PC-3 (cell line): ENCODE data around the gene SMPD3.

Experiments used
- EZH2 ChIP-seq: fragments of 300-600 bp; sonication (generic); IDR thresholded peaks from one replicate; pipeline ENCODE4 v1.6.1; 2017; ENCODE audit warnings: antibody characterized with exemption, mild to moderate bottlenecking, low read length; ENCODE audit not compliant: unreplicated experiment
- EZH2phosphoT487 ChIP-seq: fragments of 300-600 bp; sonication (generic); IDR thresholded peaks from 2 replicates; pipeline ENCODE4 v1.6.1; 2018; ENCODE audit warnings: mild to moderate bottlenecking, antibody characterized with exemption, low read length, borderline replicate concordance
- TF ChIP-seq, protein P1 (sequence below): fragments of 300-600 bp; sonication (generic); conservative IDR thresholded peaks from 2 replicates; pipeline ENCODE4 v1.5.1; 2017; ENCODE audit warnings: antibody characterized with exemption, low read depth, mild to moderate bottlenecking, low read length

DNA sequence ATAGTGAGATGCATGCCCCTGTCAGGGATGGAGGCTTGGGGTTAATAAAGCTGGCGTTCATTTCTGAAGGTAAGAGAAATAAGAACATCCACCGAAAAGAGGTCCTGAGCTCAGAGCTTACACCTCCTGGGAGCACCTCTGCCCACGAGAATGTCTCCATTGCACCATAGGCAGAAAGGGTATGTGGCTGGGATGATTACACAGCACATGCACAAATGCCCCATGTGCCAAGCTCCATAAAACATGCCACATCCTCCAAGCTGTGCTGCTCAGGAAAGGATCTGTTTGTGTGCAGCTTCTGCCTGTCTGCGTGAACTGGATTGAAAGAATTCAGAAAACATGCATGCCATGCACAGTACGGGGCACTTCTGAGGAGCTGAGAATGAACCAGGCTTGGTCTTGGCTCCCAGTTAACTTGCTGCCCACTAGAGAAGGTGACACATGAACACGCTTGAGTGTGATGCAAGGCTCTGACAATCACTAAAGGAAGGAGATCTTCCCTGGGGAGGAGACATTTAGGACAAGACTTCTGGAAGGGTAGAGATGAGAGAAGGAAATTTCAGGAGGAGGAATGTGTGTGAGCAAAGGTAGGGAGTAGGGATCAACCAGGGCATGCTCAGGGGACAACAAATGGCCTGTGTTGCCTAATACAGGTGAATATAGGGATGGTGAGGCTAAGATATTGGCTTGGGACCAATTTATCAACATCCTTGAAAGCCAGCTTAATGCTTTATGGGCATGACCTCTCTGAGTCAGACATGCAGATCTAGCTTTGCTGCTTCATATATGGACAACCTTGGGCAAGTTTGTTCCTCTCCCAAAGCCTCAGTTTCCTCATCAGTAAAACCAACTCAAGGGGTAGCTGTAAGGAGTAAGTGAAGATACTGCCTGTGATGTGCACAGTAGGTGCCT is 32.0 kb upstream of the SMPD3 start:
- TF ChIP-seq, protein P1, sequence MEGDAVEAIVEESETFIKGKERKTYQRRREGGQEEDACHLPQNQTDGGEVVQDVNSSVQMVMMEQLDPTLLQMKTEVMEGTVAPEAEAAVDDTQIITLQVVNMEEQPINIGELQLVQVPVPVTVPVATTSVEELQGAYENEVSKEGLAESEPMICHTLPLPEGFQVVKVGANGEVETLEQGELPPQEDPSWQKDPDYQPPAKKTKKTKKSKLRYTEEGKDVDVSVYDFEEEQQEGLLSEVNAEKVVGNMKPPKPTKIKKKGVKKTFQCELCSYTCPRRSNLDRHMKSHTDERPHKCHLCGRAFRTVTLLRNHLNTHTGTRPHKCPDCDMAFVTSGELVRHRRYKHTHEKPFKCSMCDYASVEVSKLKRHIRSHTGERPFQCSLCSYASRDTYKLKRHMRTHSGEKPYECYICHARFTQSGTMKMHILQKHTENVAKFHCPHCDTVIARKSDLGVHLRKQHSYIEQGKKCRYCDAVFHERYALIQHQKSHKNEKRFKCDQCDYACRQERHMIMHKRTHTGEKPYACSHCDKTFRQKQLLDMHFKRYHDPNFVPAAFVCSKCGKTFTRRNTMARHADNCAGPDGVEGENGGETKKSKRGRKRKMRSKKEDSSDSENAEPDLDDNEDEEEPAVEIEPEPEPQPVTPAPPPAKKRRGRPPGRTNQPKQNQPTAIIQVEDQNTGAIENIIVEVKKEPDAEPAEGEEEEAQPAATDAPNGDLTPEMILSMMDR, result no peak
- TF ChIP-seq EZH2phosphoT487 (no peak), EZH2 (no peak)
